HS-5 (cell line): ENCODE measurements around the gene LMX1B.

Experiments
- DNase-seq: peaks from one replicate; pipeline ENCODE4 v3.0.0-alpha.2; 2012; ENCODE audit warnings: low read depth

Gene LMX1B

DNA sequence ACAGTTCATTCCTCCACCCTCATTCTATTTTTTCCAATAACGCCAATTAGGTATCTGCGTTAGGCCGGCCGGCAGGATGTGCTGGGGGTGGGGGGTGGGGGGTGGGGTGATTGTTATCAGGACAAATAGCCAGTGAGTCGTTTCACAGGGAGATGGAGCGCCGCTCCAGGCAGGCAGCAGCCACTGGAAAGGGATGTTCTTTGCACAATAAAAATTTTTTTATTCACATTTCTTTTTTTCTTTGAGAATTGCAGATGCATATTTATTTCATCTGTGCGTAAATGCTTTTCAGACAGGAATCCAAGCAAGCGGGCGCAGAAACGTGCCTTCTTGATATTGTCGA lies 4.1 kb downstream of the LMX1B start:
- no peak for DNase-seq

DNA sequence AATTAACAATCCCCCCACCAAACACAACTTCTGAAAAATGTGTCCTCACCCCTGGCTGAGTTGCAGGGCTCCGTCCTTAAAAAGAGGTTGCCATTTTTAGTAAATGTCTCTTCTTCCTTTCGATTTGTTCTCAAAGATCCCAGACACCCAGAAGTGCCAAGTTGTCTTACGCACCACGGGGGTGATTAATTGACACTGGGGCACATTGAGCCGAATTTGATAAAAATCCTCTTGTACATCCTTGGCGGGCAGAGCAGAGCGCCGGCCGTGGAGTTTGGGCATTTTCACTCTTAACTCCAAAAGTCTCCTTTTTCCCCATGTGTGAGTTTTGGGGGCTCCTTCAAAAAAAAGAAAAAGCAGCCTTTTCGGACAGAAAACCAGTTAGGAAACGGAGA lies 4.5 kb downstream of the LMX1B start:
- DNase-seq: no peak

DNA sequence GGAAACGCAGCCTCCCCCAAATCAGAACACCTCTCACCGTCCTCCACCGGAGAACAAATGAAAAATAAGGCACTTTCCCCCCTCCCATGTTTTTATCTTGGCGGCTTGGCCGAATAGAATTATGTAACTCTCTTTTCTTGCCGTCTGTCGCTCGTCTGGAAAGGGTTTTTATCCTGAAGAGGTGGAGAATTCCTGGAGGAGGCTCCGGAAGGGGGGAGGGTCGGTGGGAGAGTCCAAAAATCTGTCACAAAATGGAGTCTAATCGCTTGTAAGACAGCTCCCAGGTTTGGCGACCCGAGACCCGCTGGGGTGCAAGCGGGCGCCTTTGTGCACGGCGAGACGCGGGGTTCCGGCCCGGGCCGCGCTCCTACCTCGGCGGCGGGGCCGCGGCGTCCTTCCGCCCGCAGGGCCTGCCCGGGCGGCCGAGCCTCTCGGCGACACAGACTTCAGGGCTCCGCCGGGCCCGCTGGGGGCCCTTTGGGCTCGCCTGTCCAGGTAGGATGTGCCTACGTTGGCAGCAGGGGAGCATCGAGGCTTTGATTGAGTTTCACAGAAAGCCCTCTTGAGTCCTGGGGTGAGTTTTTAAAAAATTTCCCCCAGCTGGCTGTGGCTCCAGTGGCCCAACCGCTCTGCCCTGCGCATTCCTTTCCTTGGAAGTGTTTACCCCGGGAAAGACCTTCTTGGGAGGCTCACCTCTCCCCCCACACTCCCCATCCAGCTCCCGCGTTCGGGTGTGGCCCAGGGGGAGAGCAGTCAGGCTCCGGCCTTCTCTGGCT lies 5.0 kb downstream of the LMX1B start:
- no peak for DNase-seq

DNA sequence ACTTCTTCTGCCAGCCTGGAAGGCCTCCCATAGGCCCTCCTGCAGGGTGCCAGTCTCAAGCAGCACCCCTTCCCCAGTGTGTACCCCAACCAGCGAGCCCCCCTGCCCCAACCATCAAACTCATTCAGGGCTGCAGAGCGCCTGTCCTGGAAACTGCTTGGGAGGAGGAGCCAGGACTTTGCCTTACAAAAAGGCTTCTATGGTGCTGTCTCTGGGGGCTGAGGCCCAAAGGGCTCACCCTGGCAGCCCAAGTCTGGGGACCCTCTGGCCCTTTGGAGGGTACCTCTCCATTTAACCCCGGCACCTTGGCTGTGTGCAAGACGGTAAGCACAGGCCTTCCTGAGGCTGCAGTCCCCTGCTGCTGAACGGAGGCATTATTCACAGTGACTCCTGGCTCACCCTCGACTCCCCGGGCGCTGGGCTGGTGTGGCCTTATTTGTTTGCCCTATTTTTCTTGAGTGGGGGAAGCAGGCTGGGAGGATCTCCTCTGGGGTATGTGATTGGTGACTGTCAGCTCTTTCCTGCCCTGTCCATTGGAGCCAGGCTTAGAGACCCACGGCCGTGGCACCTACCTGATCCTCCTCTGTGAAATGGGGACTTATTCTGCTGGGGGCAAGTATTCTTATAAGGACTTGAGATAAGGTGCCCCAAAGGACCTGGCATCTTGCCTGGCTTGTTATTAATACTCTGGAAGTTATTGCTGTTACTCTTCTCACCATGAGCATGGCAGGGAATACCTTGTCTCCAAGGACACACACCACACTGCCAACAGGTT lies 5.8 kb downstream of the LMX1B start:
- no peak for DNase-seq

DNA sequence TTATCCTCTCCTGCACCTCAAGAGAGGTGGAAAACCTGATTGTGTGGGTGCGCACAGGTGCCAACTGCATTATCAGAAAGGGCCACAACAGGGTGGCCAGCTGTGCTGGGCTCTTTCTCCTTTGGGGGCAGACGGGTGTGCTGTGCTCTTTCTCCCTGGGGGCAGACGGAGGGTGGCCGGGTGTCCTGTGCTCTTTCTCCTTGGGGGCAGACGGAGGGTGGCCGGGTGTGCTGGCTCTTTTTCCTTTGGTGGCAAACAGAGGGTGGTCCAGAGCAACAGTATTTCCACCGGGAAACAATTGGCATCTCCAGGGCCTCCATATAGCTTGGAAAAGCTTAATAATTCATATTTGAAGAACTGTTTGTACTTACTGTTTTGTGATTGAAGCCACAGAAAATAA lies 6.8 kb downstream of the LMX1B start:
- no peak for DNase-seq

DNA sequence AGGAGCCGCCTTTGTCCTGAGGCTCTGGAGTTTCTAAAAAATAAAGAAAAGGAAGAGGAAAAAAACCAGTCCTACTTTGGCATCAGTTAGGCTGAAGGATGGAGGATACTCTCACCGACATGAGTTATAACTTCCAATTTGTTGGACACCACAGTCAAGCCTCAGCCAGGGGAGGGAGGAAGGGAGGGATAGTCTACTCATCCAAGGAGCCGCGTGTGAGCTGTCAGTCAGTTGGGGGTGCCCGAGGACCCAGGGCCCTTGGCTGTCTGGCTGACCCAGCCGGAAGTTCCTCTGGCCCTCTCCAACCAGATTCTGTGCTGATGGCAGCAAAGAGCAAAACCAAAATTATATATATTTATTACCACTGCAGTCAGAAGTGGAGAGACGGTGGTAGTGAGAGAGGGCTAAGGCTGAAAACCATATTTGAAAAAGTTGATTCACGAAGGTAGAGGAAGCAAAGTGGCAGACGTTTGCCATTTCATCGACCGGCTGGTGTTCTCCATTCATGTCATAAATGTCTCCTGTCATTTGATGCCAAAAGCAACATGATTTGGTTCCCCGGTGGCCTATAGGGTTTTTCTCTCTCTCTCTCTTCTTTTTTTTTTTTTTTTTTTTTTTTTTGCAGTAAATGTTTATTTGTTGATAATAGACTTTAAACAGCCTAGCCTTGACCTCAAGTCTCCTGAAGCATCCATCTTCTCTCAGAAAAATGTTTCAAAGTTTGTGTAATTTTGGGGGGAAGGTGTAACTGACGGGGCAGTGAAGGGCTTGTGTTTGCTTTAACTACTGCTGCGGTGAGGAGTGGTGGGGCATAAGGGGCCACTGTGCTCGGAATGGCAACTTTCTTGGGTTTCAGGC lies 7.6 kb downstream of the LMX1B start:
- no peak for DNase-seq

DNA sequence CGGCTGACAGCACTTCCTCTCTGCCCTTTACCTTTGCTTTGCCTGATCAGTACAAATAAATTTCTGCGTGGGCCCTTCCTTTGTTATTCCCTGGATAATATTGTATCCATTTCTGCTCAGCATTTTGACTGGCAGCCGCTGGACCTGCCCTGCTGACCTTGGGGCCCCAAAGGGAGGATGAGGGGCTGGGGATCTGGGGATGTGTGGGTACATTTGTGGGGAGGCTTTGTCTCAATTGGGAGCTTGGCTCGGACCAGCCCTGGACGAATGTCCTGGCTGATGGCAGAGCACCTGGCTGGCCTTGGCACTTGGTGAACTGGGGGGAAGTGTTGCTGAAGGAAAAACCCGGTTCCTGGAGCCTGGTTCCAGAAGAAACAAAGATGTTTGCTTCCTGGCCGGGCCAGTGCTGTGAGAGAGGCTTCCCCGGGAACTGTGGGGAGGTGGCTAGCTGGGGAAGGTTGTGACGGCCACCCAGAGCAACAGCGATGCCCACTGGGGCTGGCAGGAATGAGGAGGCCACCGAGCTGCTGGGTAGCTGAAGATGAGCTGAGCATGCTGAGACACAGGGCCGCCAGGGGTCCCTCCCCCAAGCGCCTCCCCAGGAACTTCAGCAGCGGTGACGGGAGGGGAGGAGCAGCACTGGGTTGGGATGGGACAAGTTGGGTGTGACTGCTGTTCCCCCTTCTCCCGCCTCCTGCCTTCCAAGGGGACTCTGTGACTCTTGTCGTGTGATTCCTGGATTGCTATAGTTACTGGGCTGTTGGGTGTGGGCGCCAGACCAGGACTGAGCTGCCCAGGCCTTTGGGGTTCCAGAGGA lies 8.4 kb downstream of the LMX1B start:
- DNase-seq: no peak

DNA sequence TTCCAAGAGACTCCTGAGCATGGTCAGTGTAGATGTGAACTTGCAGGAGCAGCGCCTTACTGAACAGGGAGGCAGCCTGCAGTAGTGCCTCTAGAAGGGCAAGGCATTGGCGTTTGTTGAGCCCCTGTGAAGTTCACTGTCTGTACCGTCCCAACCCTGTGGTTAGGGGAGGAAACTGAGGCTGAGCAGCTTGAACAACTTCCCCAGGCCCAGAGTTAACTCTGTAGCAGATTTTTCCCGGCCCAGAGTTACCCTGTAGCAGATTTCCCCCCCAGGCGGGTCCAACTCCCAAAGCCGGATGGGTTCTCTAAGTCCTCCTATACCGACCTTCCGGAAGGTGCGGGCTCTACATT lies 9.6 kb downstream of the LMX1B start:
- no peak for DNase-seq

DNA sequence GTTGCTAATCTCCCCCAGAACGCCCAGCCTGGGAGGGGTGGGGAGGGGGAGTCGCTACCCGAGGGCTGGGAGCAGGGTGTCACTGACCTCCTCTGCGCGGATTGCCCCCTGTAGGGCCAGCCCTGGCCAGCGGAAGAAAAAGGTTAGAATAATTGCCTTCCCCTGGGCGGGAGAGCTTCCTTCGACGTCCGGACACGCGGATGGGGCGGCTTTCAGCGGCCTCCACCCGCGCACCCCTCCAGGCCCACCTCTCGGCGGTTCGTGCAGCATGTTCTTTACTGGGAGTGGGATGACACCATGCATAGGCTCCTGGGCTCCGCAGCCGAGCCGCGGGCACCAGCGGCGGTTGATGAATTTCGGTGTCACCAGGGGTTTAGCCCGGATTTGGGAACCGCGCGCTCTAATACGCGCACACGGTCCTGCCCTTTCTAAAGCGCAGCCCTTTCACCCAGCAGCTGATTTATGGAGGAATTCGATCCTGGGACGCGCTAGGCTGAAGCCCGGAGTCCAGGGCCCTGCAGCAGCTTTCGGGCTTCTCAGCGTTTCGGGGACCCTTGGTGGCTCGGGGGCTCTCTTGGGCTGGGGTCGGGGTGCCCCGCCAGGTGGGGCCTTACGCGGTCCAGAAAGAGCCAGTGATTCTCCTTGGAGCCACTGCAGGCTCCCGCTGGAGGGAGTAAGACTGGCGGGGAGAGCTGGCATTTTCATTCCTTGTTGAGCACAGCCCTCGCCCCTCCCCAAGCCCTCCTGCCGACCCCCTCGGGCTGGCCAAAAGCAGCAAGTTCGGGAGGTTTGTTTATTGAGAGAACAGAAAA lies 10.1 kb downstream of the LMX1B start:
- no peak for DNase-seq

DNA sequence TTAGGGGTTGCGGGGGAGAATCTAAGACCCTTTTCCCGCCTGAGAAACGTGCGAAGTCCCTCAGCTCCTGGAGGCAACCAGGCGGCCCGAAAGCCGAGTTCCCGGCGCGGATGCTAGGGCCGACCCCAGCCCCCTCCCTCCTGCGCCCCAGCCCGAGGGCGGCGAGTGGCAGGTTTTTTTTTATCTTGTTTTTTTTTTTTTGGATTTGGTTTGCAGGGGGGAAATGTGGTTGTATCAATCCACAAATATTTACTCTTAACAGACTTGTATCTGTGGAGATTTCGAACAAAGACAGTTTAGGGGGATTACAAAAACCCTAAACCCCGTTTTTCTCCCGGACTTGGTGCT lies 10.7 kb downstream of the LMX1B start:
- no peak for DNase-seq

DNA sequence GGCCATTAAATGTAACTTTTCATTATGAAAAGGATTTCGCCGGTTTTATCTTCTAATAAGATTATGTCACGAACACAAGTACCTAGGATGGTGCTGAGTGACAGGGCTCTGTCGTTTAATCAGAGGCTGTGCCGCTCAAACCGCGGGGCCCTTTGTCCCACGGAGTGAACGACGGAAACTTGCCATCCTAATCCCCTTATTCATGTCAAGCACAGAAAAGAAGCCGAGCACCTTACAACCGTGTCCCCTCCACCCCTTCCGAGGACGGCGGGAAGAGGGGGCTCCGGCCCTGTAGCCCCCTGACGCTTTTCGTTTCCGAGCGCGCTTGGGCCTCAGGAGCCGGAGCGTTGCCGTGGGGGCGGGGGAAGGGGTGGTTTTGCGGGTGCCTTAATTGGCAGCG lies 11.2 kb downstream of the LMX1B start:
- DNase-seq: no peak

DNA sequence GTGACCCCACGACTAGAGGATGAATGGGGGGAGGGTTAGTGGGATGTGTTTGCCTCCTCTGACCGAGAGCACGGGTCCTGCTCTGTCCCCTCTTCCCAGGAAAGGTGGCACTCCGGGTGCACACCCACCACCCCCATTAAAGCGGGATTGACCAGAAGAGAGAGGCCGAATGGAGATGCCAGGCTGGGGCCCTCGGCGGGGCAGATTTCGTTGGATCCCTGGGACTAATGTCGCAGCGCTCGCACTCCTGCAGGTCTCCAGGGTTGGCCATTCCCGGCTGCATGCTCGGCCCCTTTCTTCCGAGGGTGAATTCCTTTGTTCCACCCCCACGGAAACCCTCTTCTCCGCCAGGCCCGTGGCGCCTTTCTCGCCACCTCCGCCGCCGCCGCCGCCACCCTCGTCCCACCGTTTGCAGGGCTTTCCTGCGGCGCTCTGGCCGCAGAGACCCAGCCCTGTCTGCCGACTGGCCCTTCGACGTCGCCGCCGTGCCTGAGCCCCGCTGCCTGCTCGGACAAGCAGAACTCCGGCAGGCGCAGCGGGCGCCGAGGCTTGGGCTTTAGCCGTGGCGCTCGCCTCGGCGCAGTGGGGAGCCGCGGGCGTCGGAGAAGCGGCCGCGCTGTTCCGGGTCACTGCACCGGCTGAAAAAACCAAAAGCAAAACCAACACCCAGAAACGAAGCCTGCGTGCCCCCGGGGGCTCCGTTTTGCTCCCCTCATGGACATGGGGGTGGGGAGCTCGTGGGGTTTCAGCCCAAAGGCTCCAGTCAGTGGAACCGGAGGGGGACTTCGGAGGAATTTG lies 11.8 kb downstream of the LMX1B start:
- DNase-seq: no peak

DNA sequence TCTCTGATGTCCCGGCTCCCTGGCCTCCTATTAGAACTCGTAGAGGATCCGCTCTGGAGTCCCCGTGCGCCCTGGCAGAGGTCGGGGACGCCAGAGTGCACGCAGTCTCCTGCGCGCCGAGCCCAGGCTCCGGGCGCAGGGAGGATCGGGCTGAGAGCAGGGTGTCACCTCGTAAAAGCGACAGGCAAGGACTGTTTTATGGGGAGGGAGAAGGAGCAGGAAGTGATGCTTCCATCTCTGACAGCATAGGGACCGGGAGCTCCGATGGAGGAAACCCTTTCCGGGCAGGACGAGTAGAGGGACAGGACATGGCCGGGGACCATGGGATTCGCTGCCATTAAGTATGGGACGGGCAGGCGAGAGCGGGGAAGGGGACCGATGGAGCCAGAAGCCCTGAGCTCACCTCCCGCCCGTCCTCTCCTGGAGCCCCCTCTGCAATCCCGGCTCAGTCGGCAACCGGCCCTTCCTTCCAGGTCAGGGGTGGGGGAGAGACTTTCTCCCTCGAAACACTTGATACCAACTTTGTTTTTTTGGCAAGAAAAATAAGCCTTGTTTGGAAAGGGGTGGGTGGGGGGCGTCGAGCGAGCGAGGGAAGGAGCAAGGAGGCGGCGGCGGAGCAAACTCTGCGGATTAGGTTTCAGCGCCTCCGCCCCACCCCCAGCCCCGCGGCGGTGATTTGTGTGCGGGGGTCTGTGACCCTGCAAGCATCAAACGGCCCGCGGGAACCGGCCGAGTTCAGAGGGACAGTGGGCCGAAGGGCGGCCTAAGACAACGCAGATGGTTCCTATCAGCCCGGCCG lies 12.6 kb downstream of the LMX1B start:
- no peak for DNase-seq

DNA sequence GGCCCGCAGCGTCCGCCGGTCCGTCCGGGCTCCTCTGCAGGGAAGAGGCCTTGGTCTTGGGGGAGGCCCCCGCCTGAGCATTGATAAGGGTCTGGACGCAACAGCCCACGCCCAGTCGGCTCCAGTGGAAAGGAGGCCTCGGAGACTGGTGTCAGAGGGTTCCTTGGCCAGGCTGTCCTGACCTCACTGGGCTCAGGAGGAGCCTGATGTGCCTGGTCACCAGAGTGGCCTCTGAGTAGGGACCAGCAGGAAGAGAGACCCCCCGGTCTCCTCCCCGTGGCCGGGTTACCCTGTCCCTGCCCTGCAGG lies 13.2 kb downstream of the LMX1B start:
- DNase-seq: no peak

DNA sequence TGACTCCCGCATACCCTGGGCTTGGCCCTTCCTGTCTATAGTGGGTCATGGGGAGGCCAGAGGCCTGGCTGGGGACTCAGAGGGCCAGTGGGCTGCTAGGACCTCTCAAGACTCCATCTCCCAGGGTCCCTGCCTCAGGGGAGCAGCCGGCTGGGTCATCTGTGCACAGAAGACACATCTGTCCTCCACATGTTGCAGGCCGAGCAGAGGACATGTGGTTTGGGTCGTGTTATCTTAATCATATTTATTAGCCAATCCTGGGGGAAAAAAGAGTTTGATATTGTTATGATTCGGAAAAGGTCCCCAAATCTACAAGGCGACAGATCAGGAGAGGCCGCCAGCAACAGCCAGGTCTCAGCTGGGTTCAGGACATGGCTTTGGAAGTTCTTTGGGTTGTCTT lies 14.4 kb downstream of the LMX1B start:
- DNase-seq: no peak

DNA sequence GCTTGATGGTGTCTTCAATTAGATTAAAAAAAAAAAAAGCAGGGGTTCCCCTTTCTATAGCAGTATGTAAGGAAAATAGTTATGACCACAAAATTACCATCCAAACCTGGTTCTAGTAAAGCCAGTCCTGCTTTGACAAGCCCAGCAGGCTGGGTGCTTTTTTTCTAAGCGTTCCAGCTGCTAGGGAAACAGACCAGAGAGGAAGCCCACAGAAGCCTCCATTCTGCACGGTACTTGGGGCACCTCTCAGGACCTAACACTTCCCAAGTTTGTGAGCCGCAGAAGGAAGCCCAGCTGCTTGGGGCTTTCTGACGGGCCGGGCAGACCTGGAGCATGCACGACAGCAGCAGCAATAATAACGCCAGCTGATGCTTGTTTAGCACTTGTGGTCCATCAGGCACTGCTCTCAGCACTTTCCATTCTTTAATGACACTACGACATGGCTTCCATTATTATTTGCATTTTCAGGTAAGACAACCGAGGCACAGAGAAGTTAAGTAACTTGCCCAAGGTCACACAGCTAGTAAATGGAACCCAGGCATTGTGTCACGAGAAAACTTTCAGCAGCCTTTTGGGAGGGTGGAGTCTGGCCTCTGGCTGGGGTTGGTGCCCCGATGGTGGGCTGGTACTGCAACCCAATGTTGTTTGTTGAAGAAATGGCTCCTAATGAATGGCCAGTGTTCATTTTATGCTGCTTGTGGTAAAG lies 15.4 kb downstream of the LMX1B start:
- no peak for DNase-seq

DNA sequence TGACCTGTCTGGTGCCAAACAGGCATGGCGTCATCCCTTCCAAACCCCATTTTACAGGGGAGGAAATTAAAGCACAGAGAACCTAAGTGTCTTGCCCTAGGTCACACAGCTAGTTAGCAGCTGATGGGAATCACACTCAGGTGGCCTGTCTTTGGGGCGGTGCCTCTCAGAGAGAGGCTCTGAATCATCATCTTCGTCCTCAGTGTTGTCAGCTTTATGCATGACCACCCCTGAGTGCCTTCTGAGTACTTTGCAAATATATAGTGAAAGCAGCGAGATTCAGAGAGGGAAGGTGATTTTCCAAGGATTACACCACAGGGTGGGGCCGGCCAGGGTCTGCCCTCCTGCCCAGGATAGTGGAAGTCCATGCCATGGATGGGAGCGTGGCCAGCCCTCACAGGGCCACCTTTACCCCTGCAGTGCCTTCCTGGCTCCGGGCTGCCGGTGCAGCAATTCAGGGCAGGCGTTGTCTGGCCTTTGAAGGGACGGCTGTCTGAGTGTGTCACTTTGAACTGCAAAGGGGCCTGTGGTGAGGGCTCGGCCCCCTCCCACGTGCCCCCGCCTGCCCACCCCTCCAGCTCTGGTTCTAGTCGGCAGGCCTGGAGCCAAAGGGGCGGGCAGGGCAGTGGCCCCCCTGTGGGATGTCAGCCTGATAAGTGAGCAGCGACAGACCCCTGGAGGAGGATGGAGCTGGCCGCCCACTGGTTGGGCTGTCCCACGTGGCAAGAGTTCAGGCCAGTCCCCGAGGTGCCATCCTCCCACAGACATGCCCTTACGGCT lies 16.9 kb downstream of the LMX1B start:
- DNase-seq: no peak

DNA sequence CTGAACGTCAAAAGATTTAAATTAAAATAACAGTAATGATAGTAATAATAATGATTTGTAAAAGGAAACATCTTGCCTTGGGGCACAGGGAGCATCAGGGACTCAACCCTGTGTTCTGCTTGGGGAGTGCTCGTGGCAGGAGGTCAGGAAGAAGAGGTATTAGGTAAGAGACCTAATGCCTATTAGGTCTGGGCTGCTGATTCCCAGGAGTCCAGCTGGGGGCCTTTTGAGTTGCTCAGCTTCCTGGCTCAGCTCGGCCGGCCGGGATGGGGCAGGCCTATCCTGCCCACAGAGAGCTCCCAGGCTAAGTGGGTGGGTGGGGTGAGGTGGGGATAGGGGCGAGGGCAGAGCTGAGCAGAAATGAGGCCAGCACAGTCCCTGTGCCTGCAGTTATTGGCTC lies 17.5 kb downstream of the LMX1B start:
- no peak for DNase-seq
